Activated T-helper 2 cell treated with anti-CD3 and anti-CD28 coated beads, Interferon-gamma antibody, Interleukin-2, Interleukin-4, amounts not matched to agents 10 μg/mL and 5 μg/mL and 100 μg/mL, durations not matched to agents 14 hours and 24 hours and 36 hours (primary cell): ENCODE measurements around the gene GRM7. TPM values are rescaled to one million over a fixed set of nuclear protein-coding genes. Genes with fewer than 3 reads are reported as not detected.

Source experiments
- DNase-seq: peaks from one replicate; pipeline ENCODE4 v3.0.0; 2021; ENCODE audit warnings: low spot score
- H3K27ac Mint-ChIP-seq: one replicate; pipeline ENCODE4 v1.8.0; 2021; ENCODE audit warnings: mixed read lengths
- H3K27me3 Mint-ChIP-seq: one replicate; pipeline ENCODE4 v1.8.0; 2021; ENCODE audit warnings: low read depth, mixed read lengths
- H3K36me3 Mint-ChIP-seq: one replicate; pipeline ENCODE4 v1.8.0; 2021; ENCODE audit warnings: low read depth, mixed read lengths
- H3K4me1 Mint-ChIP-seq: one replicate; pipeline ENCODE4 v1.8.0; 2021; ENCODE audit warnings: low read depth, mixed read lengths
- H3K4me3 Mint-ChIP-seq: one replicate; pipeline ENCODE4 v1.8.0; 2021; ENCODE audit warnings: low read depth, mild to moderate bottlenecking, moderate library complexity, mixed read lengths
- H3K9me3 Mint-ChIP-seq: one replicate; pipeline ENCODE4 v1.8.0; 2021; ENCODE audit warnings: mixed read lengths
- intact Hi-C: fragments of 100-400 bp; cut with micrococcal nuclease; formaldehyde crosslinking; loops from one replicate; pipeline ENCODE4 v1.15.1; 2023
- total RNA-seq: library from RNA; stranded (reverse); gene quantifications from 2 replicates; pipeline ENCODE4 v1.2.3, GENCODE V29; 2022

GRM7 gene
- total RNA-seq, 1 donor from 2014 or later, result not detected

GRCh38 chr3:7272203-7272602 is 411.3 kb downstream of the GRM7 start:
- no peak for DNase-seq
- Mint-ChIP-seq H3K27me3 (no peaks in the 10 kb centered on the region), H3K9me3 (peaks cover 8% of the 10 kb centered on the region), H3K36me3 (no peaks in the 10 kb centered on the region), H3K4me3 (no peak overlapping the region), H3K27ac (no peak overlapping the region), H3K4me1 (no peaks in the 10 kb centered on the region)
- intact Hi-C loops, result no loop called here

GRCh38 chr3:7275396-7275795 is 414.5 kb downstream of the GRM7 start:
- Mint-ChIP-seq H3K27ac (no peak overlapping the region), H3K36me3 (no peaks in the 10 kb centered on the region), H3K27me3 (no peaks in the 10 kb centered on the region), H3K4me1 (no peaks in the 10 kb centered on the region), H3K4me3 (no peak overlapping the region), H3K9me3 (peaks cover 4% of the 10 kb centered on the region)
- no peak for DNase-seq
- intact Hi-C loops, result no loop called here

- Mint-ChIP-seq H3K27ac (no peak overlapping the region), H3K4me3 (no peak overlapping the region)
- intact Hi-C loops, result no loop called here
Observed at GRCh38 chr3:7280318-7280717, 419.4 kb downstream of the GRM7 start.

GRCh38 chr3:7282988-7283387 is 422.1 kb downstream of the GRM7 start:
- H3K27ac Mint-ChIP-seq, result no peak overlapping the region
- DNase-seq, result no peak
- H3K36me3 Mint-ChIP-seq, result no peaks in the 10 kb centered on the region
- intact Hi-C loops, result no loop called here
- no peak overlapping the region for H3K4me3 Mint-ChIP-seq
- no peaks in the 10 kb centered on the region for H3K4me1 Mint-ChIP-seq
- H3K27me3 Mint-ChIP-seq, result no peaks in the 10 kb centered on the region
- peaks cover 4% of the 10 kb centered on the region for H3K9me3 Mint-ChIP-seq

More at GRCh38 chr3:7280318-7280717, 419.4 kb downstream of the GRM7 start:
- no peak for DNase-seq
- H3K9me3 Mint-ChIP-seq, result peaks cover 4% of the 10 kb centered on the region
- H3K4me1 Mint-ChIP-seq, result no peaks in the 10 kb centered on the region
- H3K36me3 Mint-ChIP-seq, result no peaks in the 10 kb centered on the region
- H3K27me3 Mint-ChIP-seq, result no peaks in the 10 kb centered on the region

GRCh38 chr3:7285505-7285904 is 424.6 kb downstream of the GRM7 start:
- Mint-ChIP-seq H3K4me3 (no peak overlapping the region), H3K36me3 (no peaks in the 10 kb centered on the region), H3K27me3 (no peaks in the 10 kb centered on the region), H3K27ac (no peak overlapping the region), H3K4me1 (no peaks in the 10 kb centered on the region), H3K9me3 (peaks cover 4% of the 10 kb centered on the region)
- DNase-seq, result no peak
- intact Hi-C loops, result no loop called here

GRCh38 chr3:7288133-7288532 is 427.2 kb downstream of the GRM7 start:
- intact Hi-C loops, result no loop called here
- no peaks in the 10 kb centered on the region for H3K9me3 Mint-ChIP-seq
- no peak for DNase-seq
- no peaks in the 10 kb centered on the region for H3K36me3 Mint-ChIP-seq
- no peak overlapping the region for H3K4me3 Mint-ChIP-seq
- H3K27ac Mint-ChIP-seq, result no peak overlapping the region
- no peaks in the 10 kb centered on the region for H3K27me3 Mint-ChIP-seq
- H3K4me1 Mint-ChIP-seq, result peaks cover 2% of the 10 kb centered on the region

GRCh38 chr3:7289121-7289520 is 428.2 kb downstream of the GRM7 start:
- Mint-ChIP-seq H3K27me3 (no peaks in the 10 kb centered on the region), H3K4me3 (no peak overlapping the region), H3K36me3 (no peaks in the 10 kb centered on the region), H3K27ac (no peak overlapping the region), H3K4me1 (peaks cover 2% of the 10 kb centered on the region), H3K9me3 (no peaks in the 10 kb centered on the region)
- DNase-seq, result no peak
- intact Hi-C loops, result no loop called here

- no peak for DNase-seq
- no peaks in the 10 kb centered on the region for H3K9me3 Mint-ChIP-seq
- H3K4me3 Mint-ChIP-seq, result no peak overlapping the region
- H3K36me3 Mint-ChIP-seq, result no peaks in the 10 kb centered on the region
- intact Hi-C loops, result no loop called here
- H3K27me3 Mint-ChIP-seq, result no peaks in the 10 kb centered on the region
- peaks cover 2% of the 10 kb centered on the region for H3K4me1 Mint-ChIP-seq
- no peak overlapping the region for H3K27ac Mint-ChIP-seq
Observed at GRCh38 chr3:7290077-7290825, 429.3 kb downstream of the GRM7 start.

- no peak overlapping the region for H3K27ac Mint-ChIP-seq
- H3K27me3 Mint-ChIP-seq, result no peaks in the 10 kb centered on the region
- no peaks in the 10 kb centered on the region for H3K36me3 Mint-ChIP-seq
- no peaks in the 10 kb centered on the region for H3K9me3 Mint-ChIP-seq
- intact Hi-C loops, result no loop called here
- H3K4me1 Mint-ChIP-seq, result peaks cover 2% of the 10 kb centered on the region
- DNase-seq, result no peak
- H3K4me3 Mint-ChIP-seq, result no peak overlapping the region
Observed at GRCh38 chr3:7292362-7292761, 431.4 kb downstream of the GRM7 start.

GRCh38 chr3:7293286-7293685 is 432.4 kb downstream of the GRM7 start:
- Mint-ChIP-seq H3K27me3 (no peaks in the 10 kb centered on the region), H3K27ac (no peak overlapping the region), H3K4me1 (peaks cover 2% of the 10 kb centered on the region), H3K9me3 (no peaks in the 10 kb centered on the region), H3K36me3 (no peaks in the 10 kb centered on the region), H3K4me3 (no peak overlapping the region)
- DNase-seq, result no peak
- intact Hi-C loops, result no loop called here

GRCh38 chr3:7305561-7305960 is 444.6 kb downstream of the GRM7 start:
- Mint-ChIP-seq H3K9me3 (peaks cover 4% of the 10 kb centered on the region), H3K27me3 (no peaks in the 10 kb centered on the region), H3K27ac (no peak overlapping the region), H3K4me1 (no peaks in the 10 kb centered on the region), H3K4me3 (no peak overlapping the region), H3K36me3 (no peaks in the 10 kb centered on the region)
- no peak for DNase-seq
- intact Hi-C loops, result no loop called here

GRCh38 chr3:7306901-7307300 is 446.0 kb downstream of the GRM7 start:
- no peak for DNase-seq
- intact Hi-C loops, result no loop called here
- Mint-ChIP-seq H3K27me3 (no peaks in the 10 kb centered on the region), H3K27ac (no peak overlapping the region), H3K9me3 (peaks cover 4% of the 10 kb centered on the region), H3K4me1 (no peaks in the 10 kb centered on the region), H3K36me3 (no peaks in the 10 kb centered on the region), H3K4me3 (no peak overlapping the region)

- H3K4me3 Mint-ChIP-seq, result no peak overlapping the region
- no peaks in the 10 kb centered on the region for H3K27me3 Mint-ChIP-seq
- no peak overlapping the region for H3K27ac Mint-ChIP-seq
- no peaks in the 10 kb centered on the region for H3K4me1 Mint-ChIP-seq
- H3K36me3 Mint-ChIP-seq, result no peaks in the 10 kb centered on the region
- intact Hi-C loops, result no loop called here
- DNase-seq, result no peak
- H3K9me3 Mint-ChIP-seq, result peaks cover 4% of the 10 kb centered on the region
Observed at GRCh38 chr3:7307410-7307809, 446.5 kb downstream of the GRM7 start.
